ENCODE data around the gene MED13.
"Not testable (repeated sequence)": the region's sequence is repeated elsewhere in the genome, so short reads cannot be mapped to it uniquely, and the experiment has no call there.

The MED13 gene

DNA sequence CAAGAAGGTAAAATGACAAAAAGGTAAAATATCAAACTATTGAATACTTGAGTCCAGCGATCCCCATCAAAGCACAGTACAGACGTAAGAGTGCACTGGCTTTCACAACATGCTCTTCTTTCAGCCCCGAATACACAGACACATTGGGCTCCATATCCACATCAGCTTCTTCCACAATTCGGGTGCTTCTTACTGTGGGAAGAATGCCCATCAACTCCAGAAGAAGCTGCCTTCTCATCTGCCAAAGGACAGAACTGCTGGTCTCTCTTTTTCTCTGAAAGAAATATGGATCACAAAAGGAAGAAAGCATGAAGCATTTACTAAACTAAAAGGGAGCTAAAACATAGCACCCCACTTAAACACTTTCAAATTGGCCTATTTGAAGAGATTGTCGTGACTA is 157.7 kb downstream of the MED13 start:
- no peak for DNase-seq (ENCODE audit: low spot score)

- no peak for DNase-seq (ENCODE audit: low spot score)
Observed at GRCh38 chr17:61904094-61904710, 160.9 kb downstream of the MED13 start.

GRCh38 chr17:61903251-61903650 is 161.8 kb downstream of the MED13 start:
- no peak for DNase-seq (ENCODE audit: low spot score)

DNA sequence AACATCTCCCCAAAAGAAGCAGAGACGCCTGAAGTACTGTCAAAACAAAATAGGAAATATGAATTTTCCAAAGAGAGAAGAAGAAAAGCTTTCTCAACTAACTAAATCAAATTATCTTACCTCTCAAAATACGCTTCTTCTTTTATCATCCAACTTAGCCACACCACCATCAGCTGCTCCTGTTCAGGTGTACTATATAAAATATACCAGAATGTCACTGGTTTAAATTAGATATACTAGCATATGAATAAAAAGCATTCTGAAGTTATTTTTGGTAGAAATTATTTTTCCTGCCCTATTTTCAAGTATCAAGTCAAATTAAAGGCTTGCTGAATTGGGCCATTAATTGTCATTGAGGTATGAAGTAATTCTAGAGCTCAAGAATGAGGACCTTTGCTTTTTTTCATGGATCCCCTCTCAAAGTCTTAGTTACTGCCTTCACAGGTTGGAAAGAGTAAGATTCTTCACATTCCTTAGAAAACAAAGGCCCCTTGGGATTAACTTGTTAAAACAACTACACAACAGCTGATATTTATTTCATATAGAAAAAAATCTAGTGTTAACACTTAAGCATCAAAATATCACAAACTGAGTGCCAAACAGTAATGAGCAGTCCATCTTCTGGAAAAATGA is 167.4 kb downstream of the MED13 start:
- no peak for DNase-seq (ENCODE audit: low spot score)

DNA sequence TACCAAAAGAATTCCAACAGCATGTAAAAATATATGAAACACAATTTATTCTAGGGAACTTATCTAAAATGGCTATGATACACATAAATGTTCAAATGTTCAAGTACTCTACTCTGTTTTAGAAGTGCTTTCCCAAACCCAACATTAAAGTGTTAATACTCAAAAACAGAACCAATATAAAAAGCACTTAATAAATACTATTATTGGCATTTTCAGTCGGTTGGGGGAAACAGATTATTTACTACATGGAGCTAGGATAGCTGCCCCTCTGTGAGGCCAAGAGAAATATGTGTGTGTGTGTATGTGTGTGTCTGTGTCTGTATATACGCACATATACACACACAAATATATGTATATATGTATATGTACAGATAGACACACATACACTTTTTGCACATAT is 169.7 kb downstream of the MED13 start:
- DNase-seq (ENCODE audit: low spot score) = no peak

DNA sequence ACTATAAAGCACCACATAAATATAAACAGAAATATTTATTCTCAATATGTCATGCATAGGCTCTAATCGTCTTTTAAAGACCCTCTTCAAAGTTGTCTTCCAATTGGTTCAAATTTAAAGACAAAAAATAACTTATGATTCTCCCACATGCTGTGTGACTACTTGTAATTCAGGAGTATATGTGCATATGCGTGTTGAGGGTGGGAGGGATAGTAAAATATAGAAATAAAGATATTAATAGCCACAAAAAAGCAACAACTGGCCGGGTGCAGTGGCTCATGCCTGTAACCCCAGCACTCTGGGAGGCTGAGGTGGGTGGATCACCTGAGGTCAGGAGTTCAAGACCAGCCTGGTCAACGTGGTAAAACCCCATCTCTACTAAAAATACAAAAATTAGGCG is 170.8 kb downstream of the MED13 start:
- not testable (repeated sequence) for DNase-seq (ENCODE audit: low spot score)
